ENCODE results near the gene TUBGCP6.
A peak's percentile ranks its signal among the peaks of the same experiment; 100 is the strongest.
"Not testable (repeated sequence)": the region's sequence is repeated elsewhere in the genome, so short reads cannot be mapped to it uniquely, and the experiment has no call there.

TUBGCP6 gene

GRCh38 chr22:50208430-50208938 lies 36.3 kb downstream of the TUBGCP6 start:
- DNase-seq, result no peak

- DNase-seq, result no peak
These were observed 37.3 kb downstream of the TUBGCP6 start for GRCh38 chr22:50207383-50208140.

- DNase-seq, result no peak
These were observed 38.2 kb downstream of the TUBGCP6 start for GRCh38 chr22:50206599-50206998.

DNA sequence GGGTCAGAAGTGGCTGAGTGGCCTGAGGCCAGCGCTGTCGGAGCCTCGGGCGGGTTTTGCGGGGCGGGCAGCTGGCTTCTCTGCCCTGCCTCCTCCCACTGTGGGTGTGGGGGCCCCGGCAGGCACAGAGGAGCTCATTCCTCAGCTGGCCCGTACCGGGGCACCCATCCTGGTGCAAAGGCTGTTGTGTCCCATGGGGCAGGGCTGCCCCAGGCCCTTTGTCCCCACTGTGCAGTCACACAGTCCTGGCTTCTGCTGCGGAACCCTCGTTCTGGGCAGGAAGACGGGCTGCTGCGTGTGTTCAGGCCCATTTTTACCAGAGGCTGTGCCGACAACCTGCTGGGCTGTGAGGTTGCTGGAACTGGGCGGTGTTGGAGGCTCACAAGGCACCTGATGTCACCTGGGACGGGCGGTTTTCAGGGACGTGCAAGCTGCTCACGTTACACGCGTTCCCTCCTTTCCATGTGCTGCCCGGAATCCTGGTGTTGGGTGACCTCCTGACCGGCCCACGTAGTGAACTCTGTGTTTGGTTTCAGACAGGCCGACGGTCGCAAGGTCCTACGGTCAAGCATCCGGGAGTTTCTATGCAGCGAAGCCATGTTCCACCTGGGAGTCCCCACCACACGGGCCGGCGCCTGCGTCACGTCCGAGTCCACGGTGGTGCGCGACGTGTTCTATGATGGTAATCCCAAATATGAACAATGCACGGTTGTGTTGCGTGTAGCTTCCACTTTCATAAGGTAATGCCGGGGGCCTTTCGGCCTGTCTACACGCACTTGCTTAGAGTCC lies 38.8 kb downstream of the TUBGCP6 start:
- DNase-seq, result no peak

- not testable (repeated sequence) for DNase-seq
These were observed 39.8 kb downstream of the TUBGCP6 start for GRCh38 chr22:50204998-50205397.

GRCh38 chr22:50204571-50204970 lies 40.3 kb downstream of the TUBGCP6 start:
- DNase-seq, result no peak

- DNase-seq, result no peak
These were observed 41.5 kb downstream of the TUBGCP6 start for GRCh38 chr22:50203288-50203687.

DNA sequence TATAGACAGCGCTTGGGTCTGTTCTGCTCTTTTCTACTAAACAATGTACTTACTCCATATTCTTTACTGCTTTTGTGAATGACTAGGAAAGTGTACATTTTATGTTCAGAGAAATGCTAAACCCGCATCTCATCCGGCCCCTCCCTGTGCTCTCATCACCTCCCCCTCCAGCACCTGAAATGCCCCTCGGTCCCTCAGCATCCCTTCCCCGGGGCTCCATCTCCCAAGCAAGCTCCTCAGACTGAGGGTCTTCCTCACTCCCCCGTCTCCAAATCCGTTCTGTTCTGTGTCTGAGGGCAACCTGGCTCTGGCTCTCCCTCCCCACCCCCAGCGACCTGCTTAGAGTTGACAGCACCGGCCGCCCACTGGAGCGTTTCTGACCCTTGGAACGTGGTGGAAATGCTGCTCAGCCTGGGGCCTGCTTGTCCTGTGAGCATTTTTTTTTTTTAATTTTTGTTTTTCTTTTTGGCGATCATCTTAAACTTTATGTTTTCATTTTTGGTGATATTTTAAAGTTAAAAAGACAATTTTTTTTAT lies 42.6 kb downstream of the TUBGCP6 start:
- no peak for DNase-seq

DNA sequence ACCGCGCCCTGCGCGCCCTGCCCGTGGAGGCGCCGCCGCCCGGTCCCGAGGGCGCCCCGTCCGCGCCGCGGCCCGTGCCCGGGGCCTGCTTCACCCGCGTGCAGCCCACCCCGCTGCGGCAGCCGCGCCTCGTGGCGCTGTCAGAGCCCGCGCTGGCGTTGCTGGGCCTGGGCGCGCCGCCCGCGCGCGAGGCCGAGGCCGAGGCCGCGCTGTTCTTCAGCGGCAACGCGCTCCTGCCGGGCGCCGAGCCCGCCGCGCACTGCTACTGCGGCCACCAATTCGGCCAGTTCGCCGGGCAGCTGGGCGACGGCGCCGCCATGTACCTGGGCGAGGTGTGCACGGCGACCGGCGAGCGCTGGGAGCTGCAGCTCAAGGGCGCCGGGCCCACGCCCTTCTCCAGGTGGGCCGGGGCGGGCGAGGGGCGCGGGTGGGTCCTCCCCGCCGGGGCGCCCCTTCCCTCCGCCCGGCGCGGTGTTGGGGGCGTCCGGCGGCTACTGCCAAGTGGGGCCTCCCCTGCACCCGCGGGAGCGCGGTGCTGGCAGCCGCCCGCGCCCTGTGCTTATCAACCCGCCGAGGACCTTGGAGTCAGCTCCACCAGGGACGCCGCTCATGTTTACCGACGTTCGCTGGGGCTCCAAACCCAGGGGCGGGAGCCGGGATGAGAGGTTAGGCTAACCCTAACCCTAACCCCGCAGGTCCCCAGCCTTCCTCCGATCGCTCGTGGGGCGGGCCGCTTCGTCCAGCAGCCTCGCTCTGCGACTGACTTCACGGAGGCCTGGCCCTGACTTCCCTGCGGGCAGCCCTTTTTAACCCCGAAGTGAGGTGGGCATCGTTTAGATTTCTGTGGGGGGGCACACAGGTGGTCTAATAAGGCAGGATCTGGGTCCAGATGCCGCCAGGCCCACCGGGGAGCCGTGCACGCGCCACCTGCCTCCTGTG lies 43.4 kb downstream of the TUBGCP6 start:
- DNase-seq, result no peak

- peak; percentile 57 for DNase-seq
These were observed 44.2 kb downstream of the TUBGCP6 start, which contains the start of gene SELENOO for GRCh38 chr22:50200461-50201190. Gene SELENOO, plus strand, starts transcription at chr22:50201011. Its CDS starts 26 bp downstream, at chr22:50201037.

DNA sequence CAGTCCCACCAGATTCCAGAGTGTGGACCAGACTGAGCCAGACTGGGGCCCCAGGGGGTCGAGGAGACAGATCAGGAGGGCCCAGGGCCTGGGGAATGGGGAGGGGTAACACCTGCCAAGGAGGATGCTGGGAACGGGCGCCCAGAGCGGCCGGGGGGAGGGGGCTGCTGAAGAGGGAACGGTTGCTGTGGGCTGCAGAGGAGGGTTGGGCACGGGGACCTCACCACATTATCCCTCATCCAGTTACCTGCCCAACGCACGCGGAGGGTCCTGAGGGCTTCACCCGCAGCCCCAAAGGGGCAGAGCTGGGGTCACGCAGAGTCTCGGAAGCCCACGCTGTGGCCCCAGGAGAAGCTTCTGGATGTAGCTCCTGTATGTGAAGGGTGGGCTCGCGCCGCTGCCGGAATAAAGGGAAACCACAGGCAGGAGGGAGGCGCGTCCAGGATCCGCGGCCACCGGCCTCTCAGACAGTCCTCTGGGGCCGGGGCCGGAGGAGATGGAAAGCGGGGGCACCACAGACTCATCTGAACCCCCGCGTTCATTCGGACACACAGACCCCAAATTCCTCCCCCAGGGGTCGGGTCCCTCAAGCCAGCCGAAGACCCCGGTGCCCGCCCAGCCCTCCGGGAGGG lies 44.9 kb downstream of the TUBGCP6 start:
- no peak for DNase-seq

DNA sequence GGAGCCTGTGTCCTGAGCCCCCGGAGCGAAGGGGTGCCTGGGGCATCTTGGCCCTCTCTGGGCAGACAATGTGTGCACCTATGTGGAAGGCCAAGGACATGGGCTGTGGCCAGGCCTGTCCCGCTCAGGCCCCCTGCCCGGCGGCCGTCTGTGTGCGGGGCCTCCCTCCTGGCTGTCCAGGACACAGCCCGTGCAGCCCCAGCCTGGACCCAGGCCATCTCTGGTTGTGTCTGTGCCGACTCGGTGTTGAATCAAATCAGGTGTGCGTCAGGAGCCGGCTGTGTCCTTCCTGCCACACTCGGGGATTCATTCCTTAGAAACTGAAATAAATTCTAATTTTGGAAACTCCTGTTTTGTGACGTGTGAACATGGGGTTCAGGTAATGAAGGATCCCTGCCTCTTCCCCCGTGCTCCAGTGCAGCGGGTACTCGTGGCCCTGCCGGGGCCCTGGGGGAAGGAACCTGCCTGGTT lies 45.5 kb downstream of the TUBGCP6 start:
- DNase-seq, result no peak

GRCh38 chr22:50198624-50199017 lies 46.2 kb downstream of the TUBGCP6 start:
- no peak for DNase-seq

DNA sequence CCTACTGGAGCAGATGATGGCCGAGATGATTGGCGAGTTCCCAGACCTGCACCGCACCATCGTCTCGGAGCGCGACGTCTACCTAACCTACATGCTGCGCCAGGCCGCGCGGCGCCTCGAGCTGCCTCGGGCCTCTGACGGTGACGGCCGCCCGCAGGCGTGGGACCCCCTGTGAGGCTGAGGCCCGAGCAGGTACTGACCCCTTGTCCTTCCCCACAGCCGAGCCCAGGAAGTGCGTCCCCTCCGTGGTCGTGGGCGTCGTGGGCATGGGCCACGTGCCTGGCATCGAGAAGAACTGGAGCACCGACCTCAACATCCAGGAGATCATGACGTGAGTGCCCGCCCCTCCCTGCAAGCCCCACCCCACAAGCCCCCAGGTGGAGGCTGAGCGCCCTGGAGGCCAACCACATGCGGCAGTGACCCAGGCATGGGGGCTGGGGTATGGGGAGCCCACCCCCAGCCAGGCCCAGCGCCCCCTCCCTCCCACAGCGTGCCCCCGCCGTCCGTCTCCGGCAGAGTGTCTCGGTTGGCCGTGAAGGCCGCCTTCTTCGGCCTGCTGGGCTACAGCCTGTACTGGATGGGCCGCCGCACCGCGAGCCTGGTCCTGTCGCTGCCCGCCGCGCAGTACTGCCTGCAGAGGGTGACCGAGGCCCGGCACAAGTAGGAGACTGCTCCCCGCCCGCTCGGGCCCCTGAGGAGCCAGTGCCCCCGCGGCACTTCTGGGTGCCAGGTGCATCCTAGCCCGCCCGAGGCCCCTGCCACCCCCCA lies 46.8 kb downstream of the TUBGCP6 start:
- DNase-seq, result no peak

DNA sequence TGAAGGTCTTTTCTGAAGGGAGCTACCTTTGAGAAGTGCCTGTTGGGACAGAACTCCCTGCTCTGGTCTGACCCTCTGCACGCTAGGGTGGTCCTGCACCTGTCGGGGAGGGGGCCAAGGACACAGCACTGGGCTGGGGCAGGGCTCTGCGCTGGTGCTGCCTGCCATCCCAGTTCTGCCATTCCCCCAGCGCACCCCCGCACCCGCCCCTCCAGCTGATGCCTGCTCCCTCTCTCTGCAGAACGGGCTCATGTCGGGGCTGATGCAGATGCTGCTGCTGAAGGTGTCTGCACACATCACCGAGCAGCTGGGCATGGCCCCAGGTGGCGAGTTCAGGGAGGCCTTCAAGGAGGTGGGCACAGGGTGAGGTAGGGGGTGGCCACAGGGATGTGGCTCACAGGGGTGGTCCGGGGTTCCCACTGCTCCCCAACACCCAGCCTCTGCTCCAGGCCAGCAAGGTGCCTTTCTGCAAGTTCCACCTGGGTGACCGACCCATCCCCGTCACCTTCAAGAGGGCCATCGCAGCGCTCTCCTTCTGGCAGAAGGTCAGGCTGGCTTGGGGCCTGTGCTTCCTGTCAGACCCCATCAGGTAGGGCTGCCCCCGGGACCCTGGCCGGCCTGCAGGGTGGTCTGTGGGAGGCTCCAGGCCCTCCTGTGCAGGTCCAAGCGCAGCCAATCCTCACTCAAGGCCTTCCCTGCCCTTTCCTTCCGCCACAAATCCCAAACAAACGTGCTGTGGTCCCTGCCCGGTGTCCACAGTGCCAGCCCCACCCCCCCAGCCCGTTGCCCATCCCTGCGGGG lies 47.6 kb downstream of the TUBGCP6 start:
- no peak for DNase-seq

DNA sequence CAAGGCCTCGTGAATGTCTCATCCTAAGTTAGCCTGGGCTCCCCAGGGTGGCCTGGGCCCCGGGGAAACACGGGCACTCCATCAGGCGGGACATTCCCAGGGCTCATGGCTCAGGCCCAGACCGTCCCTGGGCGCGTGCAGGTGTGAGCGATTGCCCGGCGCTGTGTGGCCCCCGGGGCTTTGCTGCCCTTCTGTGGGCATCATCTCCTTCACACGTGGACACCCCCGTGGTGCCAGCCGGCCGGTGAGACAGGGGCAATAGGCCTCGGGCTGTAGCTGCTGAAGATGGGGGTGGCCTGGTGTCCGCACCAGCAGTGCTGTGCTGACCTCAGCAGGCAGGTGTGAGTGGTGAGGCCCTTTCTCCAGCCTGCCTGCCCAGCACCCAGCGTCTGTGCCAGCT lies 48.6 kb downstream of the TUBGCP6 start:
- DNase-seq, result no peak

GRCh38 chr22:50194037-50194805 lies 50.6 kb downstream of the TUBGCP6 start:
- DNase-seq, result no peak

- no peak for DNase-seq
These were observed 51.2 kb downstream of the TUBGCP6 start for GRCh38 chr22:50193621-50194020.
